Putamen (tissue), 1 donor: ENCODE data around the gene SUGCT.
"Not testable (repeated sequence)": the region's sequence is repeated elsewhere in the genome, so short reads cannot be mapped to it uniquely, and the experiment has no call there.

ENCODE experiments used
- DNase-seq: peaks from one replicate; pipeline ENCODE4 v3.0.0-alpha.2; 2016; ENCODE audit warnings: low spot score

SUGCT gene

GRCh38 chr7:40139891-40140290, 5.1 kb downstream of the SUGCT start:
- DNase-seq = not testable (repeated sequence)

GRCh38 chr7:40141916-40142315, 7.1 kb downstream of the SUGCT start:
- DNase-seq = not testable (repeated sequence)

- not testable (repeated sequence) for DNase-seq
Observed at GRCh38 chr7:40145596-40146130, 10.9 kb downstream of the SUGCT start.

GRCh38 chr7:40147371-40148246, 12.8 kb downstream of the SUGCT start:
- no peak for DNase-seq

GRCh38 chr7:40148247-40148580, 13.4 kb downstream of the SUGCT start:
- DNase-seq = not testable (repeated sequence)

- no peak for DNase-seq
Observed at GRCh38 chr7:40148671-40149070, 13.9 kb downstream of the SUGCT start.

- DNase-seq = no peak
Observed at GRCh38 chr7:40151504-40151903, 16.7 kb downstream of the SUGCT start.

GRCh38 chr7:40156988-40157387, 22.2 kb downstream of the SUGCT start:
- DNase-seq = no peak

- no peak for DNase-seq
Observed at GRCh38 chr7:40162516-40162915, 27.7 kb downstream of the SUGCT start.

- DNase-seq = no peak
Observed at GRCh38 chr7:40165216-40165615, 30.4 kb downstream of the SUGCT start.

- no peak for DNase-seq
Observed at GRCh38 chr7:40167291-40167690, 32.5 kb downstream of the SUGCT start.

GRCh38 chr7:40168266-40168665, 33.5 kb downstream of the SUGCT start:
- DNase-seq = not testable (repeated sequence)

GRCh38 chr7:40173121-40173520, 38.3 kb downstream of the SUGCT start:
- not testable (repeated sequence) for DNase-seq

GRCh38 chr7:40175256-40175655, 40.5 kb downstream of the SUGCT start:
- DNase-seq = not testable (repeated sequence)

- DNase-seq = no peak
Observed at GRCh38 chr7:40175725-40176510, 41.1 kb downstream of the SUGCT start.

- DNase-seq = no peak
Observed at GRCh38 chr7:40177071-40177470, 42.3 kb downstream of the SUGCT start.

GRCh38 chr7:40182452-40182851, 47.6 kb downstream of the SUGCT start:
- DNase-seq = no peak

GRCh38 chr7:40186586-40186985, 51.8 kb downstream of the SUGCT start:
- DNase-seq = no peak

- no peak for DNase-seq
Observed at GRCh38 chr7:40192036-40192435, 57.2 kb downstream of the SUGCT start.

GRCh38 chr7:40194745-40195144, 59.9 kb downstream of the SUGCT start:
- no peak for DNase-seq

- no peak for DNase-seq
Observed at GRCh38 chr7:40197527-40197926, 62.7 kb downstream of the SUGCT start.

GRCh38 chr7:40199076-40199802, 64.4 kb downstream of the SUGCT start:
- no peak for DNase-seq
